ENCODE measurements around the gene PODN.

PODN gene

GRCh38 chr1:53061859-53062707, at the start of gene PODN:
TSS of gene PODN (plus strand) at chr1:53062213. CDS start at chr1:53069856, 7,643 bp downstream.
- DNase-seq = no peak

- DNase-seq = peak; percentile 26
Measured at GRCh38 chr1:53014791-53015507, 47.1 kb upstream of the PODN start.

GRCh38 chr1:53015508-53015860, 46.5 kb upstream of the PODN start:
- no peak for DNase-seq

- DNase-seq = no peak
Measured at GRCh38 chr1:53016705-53017104, 45.3 kb upstream of the PODN start.

- no peak for DNase-seq
Measured at GRCh38 chr1:53020588-53020987, 41.4 kb upstream of the PODN start.

- no peak for DNase-seq
Measured at GRCh38 chr1:53022179-53022578, 39.8 kb upstream of the PODN start.

- no peak for DNase-seq
Measured at GRCh38 chr1:53023546-53023945, 38.5 kb upstream of the PODN start.

GRCh38 chr1:53024117-53024516, 37.9 kb upstream of the PODN start:
- no peak for DNase-seq

GRCh38 chr1:53025034-53025768, 36.8 kb upstream of the PODN start:
- DNase-seq = no peak

- no peak for DNase-seq
Measured at GRCh38 chr1:53025769-53026112, 36.3 kb upstream of the PODN start.

GRCh38 chr1:53026254-53026653, 35.8 kb upstream of the PODN start:
- DNase-seq = no peak

- no peak for DNase-seq
Measured at GRCh38 chr1:53031732-53032131, 30.3 kb upstream of the PODN start.

- DNase-seq = no peak
Measured at GRCh38 chr1:53037159-53037558, 24.9 kb upstream of the PODN start.

GRCh38 chr1:53038566-53038965, 23.4 kb upstream of the PODN start:
- DNase-seq = no peak

- DNase-seq = no peak
Measured at GRCh38 chr1:53043271-53043670, 18.7 kb upstream of the PODN start.

- no peak for DNase-seq
Measured at GRCh38 chr1:53044926-53045325, 17.1 kb upstream of the PODN start.

- no peak for DNase-seq
Measured at GRCh38 chr1:53046930-53047329, 15.1 kb upstream of the PODN start.

GRCh38 chr1:53047737-53048736, 14.0 kb upstream of the PODN start:
- DNase-seq = no peak

- DNase-seq = no peak
Measured at GRCh38 chr1:53048960-53049573, 12.9 kb upstream of the PODN start.

- no peak for DNase-seq
Measured at GRCh38 chr1:53049574-53049967, 12.4 kb upstream of the PODN start.

GRCh38 chr1:53050310-53050709, 11.7 kb upstream of the PODN start:
- DNase-seq = no peak

- no peak for DNase-seq
Measured at GRCh38 chr1:53051676-53052075, 10.3 kb upstream of the PODN start.
